Thyroid gland (tissue), 4 donors: ENCODE measurements around the gene TSHZ1.

Experiments used
- POLR2A ChIP-seq, 2 donors: fragments of 450-650 bp; IDR thresholded peaks; one replicate each; pipeline ENCODE4 v1.6.1; 2017; ENCODE audit warnings: antibody characterized with exemption in 2 of 2, mild to moderate bottlenecking in 2 of 2, moderate library complexity in 1 of 2
- TF ChIP-seq, protein P1 (sequence below), 6 experiments: fragments of 200-600 bp in 3 of 6; fragments of 450-650 bp in 3 of 6; sonication (generic) in 3 of 6; IDR thresholded peaks; one replicate each; pipeline ENCODE4 v1.5.1; 2016 to 2019; ENCODE audit warnings: antibody characterized with exemption in 6 of 6, mild to moderate bottlenecking in 2 of 6, inconsistent platforms in 1 of 6, moderate library complexity in 1 of 6

DNA sequence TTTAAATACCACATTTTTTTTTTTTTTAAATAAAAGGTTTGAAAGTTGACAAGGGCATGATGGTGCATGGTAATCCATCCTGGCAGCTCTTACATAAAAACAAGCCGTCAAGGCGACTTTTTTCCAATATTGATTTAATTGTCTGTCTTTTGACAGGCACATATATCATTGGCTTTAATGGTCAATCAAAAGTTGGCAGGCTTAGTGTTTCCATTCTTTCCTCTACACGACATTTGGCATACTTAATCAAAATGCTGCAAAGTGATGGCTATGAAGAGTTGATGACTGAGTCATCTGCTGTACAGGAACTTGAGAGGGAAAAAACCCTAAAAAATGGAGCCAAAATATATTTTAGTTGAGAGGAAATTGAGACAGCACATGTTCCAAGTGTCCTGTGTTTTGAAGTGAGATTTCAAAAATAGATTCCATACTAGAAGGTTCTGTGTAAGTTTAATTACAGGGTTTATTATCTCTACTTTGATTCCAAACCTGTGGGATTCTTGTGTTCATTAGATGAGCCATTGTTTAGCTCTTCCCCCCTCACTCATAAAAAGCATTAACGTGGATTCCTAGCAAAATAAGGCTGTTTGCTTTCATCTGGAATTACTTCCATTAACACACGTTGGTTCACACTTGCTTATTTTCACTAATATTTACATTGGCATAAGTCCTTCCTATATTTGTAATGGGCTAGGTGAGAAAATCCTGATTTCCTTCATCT, 3.2 kb downstream of the TSHZ1 start:
- TF ChIP-seq, protein P1, sequence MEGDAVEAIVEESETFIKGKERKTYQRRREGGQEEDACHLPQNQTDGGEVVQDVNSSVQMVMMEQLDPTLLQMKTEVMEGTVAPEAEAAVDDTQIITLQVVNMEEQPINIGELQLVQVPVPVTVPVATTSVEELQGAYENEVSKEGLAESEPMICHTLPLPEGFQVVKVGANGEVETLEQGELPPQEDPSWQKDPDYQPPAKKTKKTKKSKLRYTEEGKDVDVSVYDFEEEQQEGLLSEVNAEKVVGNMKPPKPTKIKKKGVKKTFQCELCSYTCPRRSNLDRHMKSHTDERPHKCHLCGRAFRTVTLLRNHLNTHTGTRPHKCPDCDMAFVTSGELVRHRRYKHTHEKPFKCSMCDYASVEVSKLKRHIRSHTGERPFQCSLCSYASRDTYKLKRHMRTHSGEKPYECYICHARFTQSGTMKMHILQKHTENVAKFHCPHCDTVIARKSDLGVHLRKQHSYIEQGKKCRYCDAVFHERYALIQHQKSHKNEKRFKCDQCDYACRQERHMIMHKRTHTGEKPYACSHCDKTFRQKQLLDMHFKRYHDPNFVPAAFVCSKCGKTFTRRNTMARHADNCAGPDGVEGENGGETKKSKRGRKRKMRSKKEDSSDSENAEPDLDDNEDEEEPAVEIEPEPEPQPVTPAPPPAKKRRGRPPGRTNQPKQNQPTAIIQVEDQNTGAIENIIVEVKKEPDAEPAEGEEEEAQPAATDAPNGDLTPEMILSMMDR (IDR thresholded peaks at IDR 0.05): no peak
- no peak for TF ChIP-seq POLR2A (IDR thresholded peaks at IDR 0.05)
